GM18508 (cell line): ENCODE measurements around the gene ZNF526.
"Not testable (repeated sequence)": the region's sequence is repeated elsewhere in the genome, so short reads cannot be mapped to it uniquely, and the experiment has no call there.

Experiments used
- ATAC-seq: cut with Tn5 transposase; IDR thresholded peaks from one replicate; pipeline ENCODE4 v1.9.1; 2021; ENCODE audit warnings: moderate number of reproducible peaks; ENCODE audit not compliant: insufficient read depth, unreplicated experiment

Gene ZNF526

DNA sequence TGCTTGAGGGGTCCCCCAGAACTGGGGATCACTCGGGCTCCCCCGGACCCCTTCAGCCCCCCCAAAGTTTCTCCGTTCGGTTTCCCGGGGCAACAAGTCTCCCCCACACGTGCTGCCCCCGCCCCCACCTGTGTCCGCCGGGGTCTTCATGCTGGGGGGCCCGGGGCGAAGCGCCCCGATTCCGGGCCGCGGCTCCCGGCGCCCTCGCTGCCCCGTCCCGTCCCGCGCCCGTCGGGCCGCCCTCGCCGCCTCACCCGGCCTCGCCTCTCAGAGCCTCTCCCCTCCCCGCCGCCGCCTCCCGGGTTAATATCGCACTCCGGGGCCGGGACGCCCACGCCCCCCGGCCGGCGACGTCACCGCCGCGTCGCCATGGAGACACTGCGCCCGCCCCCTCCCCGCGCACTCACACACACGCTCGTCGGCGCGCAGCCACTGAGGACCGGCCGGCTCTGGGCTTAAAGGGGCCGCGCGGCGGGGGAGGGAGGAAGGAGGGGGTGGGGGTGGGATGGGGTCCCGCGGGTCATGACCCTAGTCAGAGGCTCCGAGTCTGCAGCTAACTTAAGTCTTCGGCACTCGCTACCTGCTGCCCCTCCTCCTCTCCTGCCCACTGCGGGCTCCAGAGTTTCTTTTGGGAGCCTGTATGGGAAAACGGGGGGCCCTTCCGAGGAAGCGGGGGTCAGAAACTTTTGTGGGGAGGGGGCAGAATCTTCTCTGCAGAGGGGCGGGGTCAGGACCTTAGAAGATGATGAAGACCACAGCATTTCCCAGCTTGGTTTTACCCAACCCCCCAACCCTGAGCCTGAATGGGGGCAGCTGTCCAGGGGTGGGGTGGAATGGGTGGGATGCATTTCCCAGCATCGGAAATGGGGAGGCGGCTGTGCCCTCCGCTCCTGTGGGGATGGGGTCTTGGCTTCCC is 35.0 kb downstream of the ZNF526 start, which contains the start of gene ERF:
ERF (minus strand) TSS at position 279 of the 916 bp plus-strand sequence; CDS start at position 150, 129 bp downstream.
- no peak for ATAC-seq

GRCh38 chr19:42255766-42256745 is 35.9 kb downstream of the ZNF526 start:
- no peak for ATAC-seq

- ATAC-seq, result not testable (repeated sequence)
Measured at GRCh38 chr19:42257842-42258241, 37.7 kb downstream of the ZNF526 start.

DNA sequence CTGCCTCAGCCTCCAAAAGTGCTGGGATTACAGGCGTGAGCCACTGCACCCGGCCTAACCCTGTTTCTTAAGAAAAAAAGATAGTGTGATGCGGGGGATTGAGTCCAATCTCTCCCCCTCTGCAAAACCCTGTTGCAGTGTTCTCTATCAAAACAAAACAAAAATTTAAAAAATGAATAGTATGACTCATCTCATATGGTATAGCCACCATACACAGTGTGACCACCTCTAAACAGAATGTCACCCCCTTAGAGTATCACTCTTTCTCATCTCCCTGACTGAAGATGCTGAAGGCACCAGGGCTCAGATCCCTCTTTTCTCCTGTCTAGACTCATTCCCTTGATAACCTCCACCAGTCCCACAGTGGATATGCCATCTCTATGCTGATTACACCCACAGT is 41.7 kb downstream of the ZNF526 start:
- ATAC-seq, result no peak

- not testable (repeated sequence) for ATAC-seq
Measured at GRCh38 chr19:42266105-42266504, 46.0 kb downstream of the ZNF526 start.

GRCh38 chr19:42266928-42267603 is 47.0 kb downstream of the ZNF526 start:
- ATAC-seq, result not testable (repeated sequence)

- ATAC-seq, result no peak
Measured at GRCh38 chr19:42267644-42268141, 47.6 kb downstream of the ZNF526 start.

DNA sequence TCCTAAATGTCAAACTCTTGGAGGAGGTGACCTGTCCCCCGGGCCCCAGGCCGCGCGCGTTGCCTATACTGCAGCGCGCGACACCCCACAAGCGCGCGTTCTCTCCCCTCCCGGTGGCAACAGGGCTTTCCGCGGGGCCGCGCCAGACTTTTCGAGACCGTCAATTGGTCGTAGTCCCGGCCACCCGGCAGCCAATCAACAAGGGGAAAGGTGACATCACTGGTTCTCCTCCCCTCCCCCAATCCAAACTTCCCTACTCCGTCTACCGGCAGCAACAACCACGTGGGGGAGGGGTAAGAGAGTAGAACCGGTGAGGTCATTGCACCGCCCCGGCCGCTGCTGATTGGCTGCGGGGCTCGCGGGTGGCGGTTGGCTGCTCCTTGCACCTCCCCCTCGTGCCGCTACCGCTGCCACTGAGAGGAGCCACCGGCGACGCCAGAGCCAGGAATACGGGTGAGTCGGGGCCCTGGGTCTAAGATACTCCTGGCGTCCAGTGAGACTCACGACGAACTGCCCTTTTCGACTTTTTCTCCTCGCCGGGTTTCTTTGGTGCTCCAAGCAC is 48.1 kb downstream of the ZNF526 start:
- ATAC-seq, result peak; percentile 41

DNA sequence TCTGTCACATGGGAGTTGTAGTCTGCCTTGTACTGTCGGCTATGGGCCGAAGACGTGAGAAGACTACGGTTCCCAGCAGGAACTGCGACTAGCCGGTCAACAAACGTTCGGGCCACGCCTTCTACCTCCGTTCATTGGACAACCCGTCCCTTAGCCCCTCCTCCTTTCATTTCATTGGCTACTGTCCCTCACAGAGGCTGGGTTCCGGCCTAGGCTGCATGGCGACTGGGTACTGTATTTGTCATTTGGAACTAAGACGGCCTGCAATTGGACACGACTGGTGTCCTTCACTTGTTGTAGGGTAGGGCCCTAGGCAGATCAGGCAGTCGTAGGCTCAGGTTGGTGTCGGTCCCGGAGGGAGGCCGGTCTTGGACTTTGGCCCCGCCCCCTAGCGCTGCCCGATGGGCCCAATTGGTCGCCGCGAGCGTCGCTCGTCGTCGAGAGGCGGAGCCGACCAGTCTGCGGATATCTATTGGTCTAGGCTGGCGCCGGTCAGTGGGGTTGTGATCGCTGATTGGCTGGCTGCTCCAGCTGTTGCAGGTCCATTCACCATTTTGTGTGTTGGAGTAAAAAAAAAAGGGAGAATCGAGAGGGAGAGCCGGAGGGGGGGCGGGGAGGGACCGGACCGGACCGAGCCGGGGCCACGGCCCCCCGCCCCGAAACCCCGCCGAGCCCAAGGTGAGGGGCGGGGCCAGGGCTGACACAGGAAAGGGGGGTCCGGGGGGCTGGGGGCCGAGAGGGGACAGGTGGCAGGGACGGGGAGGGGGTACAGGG is 48.8 kb downstream of the ZNF526 start, which contains the start of gene CIC:
CIC (plus strand) TSS at position 549 of the 774 bp plus-strand sequence. CDS start 2,532 bp downstream, outside the sequence.
- ATAC-seq, result peak; percentile 46

DNA sequence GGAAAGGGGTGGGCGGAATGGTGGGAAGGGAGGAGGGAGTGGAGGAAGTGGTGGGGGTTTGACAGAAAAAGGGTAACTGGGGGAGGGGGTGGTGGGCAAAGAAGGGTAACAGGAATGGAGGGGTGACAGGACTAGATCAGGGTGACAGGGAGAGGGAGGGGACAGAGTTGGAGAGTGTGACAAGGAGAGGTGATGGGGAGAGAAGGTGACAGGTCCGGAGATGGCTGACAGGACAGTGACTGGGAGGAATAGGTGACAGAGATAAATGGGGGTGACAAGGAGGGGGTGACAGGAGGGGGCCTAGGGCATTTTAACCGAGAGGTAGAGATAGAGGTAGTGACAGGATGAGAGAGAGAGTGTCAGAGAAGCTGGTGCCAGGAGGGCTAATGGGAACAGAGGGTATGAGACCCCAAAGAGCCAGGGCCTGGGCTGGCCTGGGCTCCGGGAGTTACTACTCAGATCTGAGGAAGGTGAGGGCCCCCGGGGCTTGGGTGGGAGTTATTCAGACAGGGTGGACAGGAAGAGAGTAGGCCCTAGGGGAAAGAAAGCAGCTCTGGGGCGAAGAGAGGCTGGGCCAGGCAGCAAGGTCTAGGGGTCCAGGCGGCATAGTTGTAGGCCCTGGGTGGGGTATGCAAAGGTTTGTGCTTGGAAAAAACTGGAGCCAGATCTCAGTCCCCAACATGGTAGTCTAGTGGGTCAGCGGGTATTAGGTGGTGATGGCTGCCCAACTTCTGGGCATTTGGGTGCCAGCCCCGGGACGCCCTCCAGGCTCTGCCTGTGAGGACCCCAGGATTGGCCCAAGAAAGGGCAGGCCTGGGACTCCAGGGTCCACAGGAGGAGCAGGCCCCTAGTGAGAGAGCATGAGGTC is 49.6 kb downstream of the ZNF526 start:
- no peak for ATAC-seq

- ATAC-seq, result no peak
Measured at GRCh38 chr19:42270346-42271044, 50.4 kb downstream of the ZNF526 start.

DNA sequence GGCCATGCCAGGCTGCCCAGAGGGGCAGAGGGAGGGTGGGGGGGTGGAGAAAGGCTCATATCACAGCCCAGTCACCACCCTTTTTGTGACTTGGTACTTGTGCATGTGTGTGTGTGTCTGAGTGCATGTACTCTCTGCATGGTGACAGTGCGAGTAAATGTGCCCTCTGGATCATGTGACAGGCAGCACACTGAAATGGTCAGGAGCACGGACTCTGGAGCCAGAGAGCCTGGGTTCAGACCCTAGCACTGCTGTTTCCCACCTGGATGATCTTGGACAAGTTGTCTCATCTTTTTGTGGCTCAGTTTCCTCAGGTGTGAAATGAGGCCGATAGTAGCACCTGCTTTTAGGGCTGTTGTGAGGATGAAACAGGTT is 50.9 kb downstream of the ZNF526 start:
- ATAC-seq, result no peak

GRCh38 chr19:42271861-42272534 is 51.9 kb downstream of the ZNF526 start:
- no peak for ATAC-seq

DNA sequence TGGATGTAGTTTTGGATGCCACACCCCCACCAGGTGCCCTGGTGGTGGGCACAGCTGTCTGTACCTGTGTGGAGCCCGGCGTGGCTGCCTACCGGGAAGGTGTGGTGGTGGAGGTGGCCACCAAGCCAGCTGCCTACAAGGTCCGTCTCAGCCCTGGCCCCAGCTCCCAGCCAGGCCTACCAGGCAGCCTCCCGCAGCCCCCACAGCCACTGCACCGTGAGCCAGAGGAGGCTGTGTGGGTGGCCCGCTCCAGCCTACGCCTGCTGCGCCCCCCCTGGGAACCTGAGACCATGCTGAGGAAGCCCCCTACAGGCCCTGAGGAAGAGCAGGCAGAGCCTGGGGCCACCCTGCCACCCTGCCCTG is 52.4 kb downstream of the ZNF526 start:
- ATAC-seq, result no peak

DNA sequence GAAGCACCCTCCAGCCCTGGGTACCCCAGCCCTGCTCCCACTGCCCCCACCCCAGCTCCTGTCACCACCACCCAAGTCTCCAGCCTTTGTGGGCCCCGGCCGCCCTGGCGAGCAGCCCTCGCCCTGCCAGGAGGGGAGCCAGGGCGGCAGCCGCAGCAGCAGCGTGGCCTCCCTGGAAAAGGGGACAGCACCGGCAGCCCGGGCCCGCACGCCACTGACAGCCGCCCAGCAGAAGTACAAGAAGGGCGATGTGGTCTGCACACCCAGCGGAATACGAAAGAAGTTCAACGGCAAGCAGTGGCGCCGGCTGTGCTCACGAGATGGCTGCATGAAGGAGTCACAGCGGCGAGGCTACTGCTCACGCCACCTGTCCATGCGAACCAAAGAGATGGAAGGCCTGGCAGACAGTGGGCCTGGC is 52.9 kb downstream of the ZNF526 start:
- ATAC-seq, result no peak

DNA sequence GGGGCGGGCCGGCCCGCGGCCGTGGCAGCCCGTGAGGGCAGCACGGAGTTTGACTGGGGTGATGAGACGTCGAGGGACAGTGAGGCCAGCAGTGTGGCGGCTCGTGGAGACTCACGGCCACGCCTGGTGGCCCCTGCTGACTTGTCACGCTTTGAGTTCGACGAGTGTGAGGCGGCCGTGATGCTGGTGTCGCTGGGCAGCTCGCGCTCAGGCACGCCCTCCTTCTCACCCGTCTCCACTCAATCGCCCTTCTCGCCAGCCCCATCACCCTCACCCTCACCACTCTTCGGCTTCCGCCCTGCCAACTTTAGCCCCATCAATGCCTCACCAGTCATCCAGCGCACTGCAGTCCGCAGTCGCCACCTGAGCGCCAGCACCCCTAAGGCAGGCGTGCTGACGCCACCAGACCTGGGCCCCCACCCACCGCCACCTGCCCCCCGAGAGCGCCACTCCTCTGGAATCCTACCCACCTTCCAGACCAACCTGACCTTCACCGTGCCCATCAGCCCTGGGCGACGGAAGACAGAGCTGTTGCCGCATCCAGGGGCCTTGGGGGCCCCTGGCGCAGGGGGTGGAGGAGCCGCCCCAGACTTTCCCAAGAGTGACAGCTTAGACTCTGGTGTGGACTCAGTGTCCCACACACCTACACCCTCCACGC is 53.4 kb downstream of the ZNF526 start:
- no peak for ATAC-seq
